Liver (tissue), 3 donors: ENCODE results near the gene KCNQ1.

Experiments
- CTCF ChIP-seq: fragments of 150-350 bp; IDR thresholded peaks from 2 replicates; pipeline ENCODE4 v1.5.1; 2017; ENCODE audit warnings: improper control_type of control experiment, low read depth, low read length; ENCODE audit not compliant: missing input control
- GABPA ChIP-seq, 2 donors: IDR thresholded peaks in 1 of 2; conservative IDR thresholded peaks in 1 of 2; 2 replicates each; pipeline ENCODE4 v1.6.1; 2016; ENCODE audit warnings: antibody characterized with exemption in 2 of 2, mild to moderate bottlenecking in 1 of 2, moderate library complexity in 1 of 2
- RAD21 ChIP-seq, 2 donors: IDR thresholded peaks; 2 replicates each; pipeline ENCODE4 v1.6.1; 2016; ENCODE audit warnings: antibody characterized with exemption in 2 of 2, mild to moderate bottlenecking in 2 of 2
- RXRA ChIP-seq, 2 donors: IDR thresholded peaks; 2 replicates each; pipeline ENCODE4 v1.6.1; 2017 to 2018; ENCODE audit warnings: antibody characterized with exemption in 2 of 2, mild to moderate bottlenecking in 1 of 2
- donor health status: healthy.
- donor health status: healthy.

GRCh38 chr11:2593393-2593950 lies 148.7 kb downstream of the KCNQ1 start:
- no peak for TF ChIP-seq CTCF
- TF ChIP-seq GABPA (IDR thresholded peaks at IDR 0.05 in 1 of 2, conservative IDR thresholded peaks at IDR 0.05 in 1 of 2) = no peak
- TF ChIP-seq RAD21 (IDR thresholded peaks at IDR 0.05) = no peak
- TF ChIP-seq RXRA (IDR thresholded peaks at IDR 0.05) = no peak
